COLO829 (cell line): ENCODE results near the gene NMNAT2.
"Not testable (repeated sequence)": the region's sequence is repeated elsewhere in the genome, so short reads cannot be mapped to it uniquely, and the experiment has no call there.

Source experiments
- DNase-seq: peaks from one replicate; pipeline ENCODE4 v3.0.0; 2012; ENCODE audit warnings: low spot score

The NMNAT2 gene

DNA sequence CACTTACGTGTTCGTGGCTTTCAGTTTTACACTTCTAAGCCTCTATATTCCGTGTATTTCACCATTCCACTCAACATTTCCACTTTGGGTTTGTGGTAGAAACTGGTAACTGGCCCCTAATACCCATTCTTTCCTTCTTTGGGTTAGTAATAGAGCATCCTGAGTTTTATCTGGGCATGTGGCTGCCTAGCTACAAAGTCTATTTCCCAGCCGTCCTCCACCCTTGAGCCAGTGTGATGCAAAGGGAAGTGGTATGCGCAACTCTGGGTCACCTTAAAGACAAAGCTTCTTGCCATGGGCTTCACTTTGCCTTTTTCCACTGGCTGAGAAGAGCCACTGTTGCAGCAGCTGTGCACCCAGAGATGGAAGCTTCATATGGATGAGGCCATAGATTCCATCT is 158.3 kb downstream of the NMNAT2 start:
- DNase-seq = no peak

DNA sequence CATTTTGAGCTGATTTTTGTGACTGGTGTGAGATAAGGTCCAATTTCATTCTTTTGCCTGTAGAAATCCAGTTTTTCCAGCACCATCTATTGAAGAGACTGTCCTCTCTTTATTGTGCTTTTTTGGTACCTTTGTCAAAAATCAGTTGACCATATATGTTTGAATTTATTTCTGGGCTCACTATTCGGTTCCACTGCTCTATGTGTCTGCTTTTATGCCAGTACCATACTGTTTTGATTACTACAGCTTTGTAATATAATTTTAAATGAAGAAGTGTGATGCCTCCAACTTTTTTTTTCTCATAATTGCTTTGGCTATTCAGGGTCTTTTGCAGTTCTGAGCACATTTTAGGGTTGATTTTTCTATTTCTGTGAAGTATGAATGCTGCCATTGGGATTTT is 163.1 kb downstream of the NMNAT2 start:
- DNase-seq = no peak

DNA sequence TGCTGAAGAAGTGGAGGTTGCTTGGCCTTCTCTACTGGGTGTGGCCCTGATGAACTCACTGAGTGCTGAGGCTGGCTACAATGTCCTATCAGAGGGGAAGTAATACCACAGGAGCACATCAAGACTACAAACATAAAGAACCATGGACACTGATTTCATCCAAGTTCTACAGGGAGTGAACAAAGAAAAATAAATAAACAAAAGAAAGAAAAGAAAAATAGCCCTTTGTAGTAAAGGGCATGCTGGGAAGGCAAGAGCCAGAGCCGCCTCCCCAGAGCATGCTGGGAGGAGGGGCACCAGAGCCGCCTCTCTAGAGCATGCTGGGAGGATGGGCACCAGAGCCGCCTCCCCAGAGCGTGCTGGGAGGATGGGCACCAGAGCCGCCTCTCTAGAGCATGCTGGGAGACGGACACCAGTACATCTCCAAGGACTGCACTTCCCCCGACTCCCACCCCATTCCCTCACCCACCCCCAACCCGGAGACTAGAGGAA is 166.2 kb downstream of the NMNAT2 start:
- DNase-seq = no peak

- no peak for DNase-seq
These were observed 166.8 kb downstream of the NMNAT2 start for GRCh38 chr1:183251101-183251958.

DNA sequence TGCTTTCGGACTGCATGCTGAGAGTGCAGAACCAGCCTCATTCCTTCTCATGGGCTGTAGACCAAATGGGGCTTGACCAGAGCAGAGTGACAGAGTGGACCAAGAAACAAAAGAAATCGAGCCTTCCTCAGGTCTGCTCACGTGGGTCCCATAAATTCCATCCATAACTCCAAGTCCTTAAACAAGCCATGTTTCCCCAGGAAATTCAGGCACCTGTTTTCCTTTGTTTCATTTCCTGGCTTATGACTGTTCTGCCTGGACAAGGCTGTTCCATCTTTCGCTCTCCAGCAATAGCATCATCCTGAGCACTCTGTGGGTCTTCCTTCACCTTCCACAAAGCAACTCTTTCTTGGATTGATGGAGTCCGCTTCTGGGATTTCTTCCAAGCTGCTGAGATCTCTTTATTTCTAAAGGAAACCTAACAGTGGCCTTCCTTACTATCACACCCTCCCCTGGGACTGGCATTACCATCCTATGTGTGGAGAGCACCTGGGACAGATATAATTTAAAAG is 168.2 kb downstream of the NMNAT2 start:
- no peak for DNase-seq

DNA sequence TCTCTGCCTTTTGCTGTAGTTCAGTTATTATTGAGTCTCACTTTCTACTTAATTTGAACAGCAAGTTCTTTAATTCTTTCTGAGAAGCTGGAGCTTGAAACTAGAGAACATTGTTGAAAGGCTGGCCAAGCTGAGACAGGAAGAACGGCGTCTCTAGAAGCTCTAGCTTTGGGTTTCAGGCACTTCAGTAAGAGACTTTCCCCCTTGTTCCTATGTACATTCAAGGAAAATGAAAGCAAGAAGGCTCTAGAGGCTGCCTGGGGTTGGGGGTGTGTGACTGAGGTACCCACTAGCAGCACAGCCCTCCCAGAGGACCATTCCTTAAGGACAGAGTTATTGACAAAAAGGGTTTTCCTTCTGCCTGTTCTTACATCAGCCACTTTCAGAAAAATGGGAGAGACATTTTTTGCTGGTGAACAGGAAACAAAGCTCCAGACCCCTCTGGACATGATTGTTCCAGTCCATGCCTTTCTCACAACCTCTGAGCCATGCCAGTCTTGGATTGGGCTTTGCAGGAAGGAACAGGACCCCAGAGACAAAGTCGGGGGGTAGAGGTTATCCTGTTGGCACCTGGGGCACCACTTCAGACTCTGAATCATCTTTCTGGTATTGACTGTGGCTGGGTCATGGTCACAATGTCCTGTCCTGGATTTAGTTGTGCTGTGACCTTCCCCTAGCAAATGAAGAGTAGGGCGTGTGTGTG is 169.0 kb downstream of the NMNAT2 start:
- no peak for DNase-seq

GRCh38 chr1:183247931-183248330 is 170.2 kb downstream of the NMNAT2 start:
- DNase-seq = no peak

DNA sequence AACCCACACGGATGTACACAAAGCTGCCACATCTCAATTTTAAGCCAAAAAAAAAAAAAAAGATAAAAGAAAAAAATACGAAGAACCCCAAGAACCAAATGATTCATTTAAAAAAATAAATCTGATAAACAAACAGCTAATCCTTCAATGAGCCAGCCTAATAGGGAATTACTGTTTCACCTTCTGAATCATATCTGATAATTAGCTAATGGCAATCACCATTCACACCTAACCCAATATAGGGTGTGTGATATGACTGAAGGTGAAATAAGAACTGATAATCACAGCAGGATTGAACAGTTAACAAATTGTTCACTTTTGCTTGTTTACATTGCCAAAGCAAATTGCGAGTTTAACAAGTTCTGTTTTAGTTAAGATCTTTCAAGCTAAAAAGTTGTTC is 170.7 kb downstream of the NMNAT2 start:
- DNase-seq = no peak

GRCh38 chr1:183247066-183247465 is 171.1 kb downstream of the NMNAT2 start:
- no peak for DNase-seq

GRCh38 chr1:183246436-183246835 is 171.7 kb downstream of the NMNAT2 start:
- DNase-seq = no peak

- no peak for DNase-seq
These were observed 172.8 kb downstream of the NMNAT2 start for GRCh38 chr1:183245357-183245756.

- no peak for DNase-seq
These were observed 173.7 kb downstream of the NMNAT2 start for GRCh38 chr1:183244466-183244865.

DNA sequence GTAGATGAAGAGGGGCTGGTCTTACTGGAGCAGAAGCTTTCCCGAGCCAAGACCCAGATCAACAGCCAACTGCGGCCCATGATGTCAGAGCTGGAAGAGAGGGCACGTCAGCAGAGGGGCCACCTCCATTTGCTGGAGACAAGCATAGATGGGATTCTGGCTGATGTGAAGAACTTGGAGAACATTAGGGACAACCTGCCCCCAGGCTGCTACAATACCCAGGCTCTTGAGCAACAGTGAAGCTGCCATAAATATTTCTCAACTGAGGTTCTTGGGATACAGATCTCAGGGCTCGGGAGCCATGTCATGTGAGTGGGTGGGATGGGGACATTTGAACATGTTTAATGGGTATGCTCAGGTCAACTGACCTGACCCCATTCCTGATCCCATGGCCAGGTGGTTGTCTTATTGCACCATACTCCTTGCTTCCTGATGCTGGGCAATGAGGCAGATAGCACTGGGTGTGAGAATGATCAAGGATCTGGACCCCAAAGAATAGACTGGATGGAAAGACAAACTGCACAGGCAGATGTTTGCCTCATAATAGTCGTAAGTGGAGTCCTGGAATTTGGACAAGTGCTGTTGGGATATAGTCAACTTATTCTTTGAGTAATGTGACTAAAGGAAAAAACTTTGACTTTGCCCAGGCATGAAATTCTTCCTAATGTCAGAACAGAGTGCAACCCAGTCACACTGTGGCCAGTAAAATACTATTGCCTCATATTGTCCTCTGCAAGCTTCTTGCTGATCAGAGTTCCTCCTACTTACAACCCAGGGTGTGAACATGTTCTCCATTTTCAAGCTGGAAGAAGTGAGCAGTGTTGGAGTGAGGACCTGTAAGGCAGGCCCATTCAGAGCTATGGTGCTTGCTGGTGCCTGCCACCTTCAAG is 174.8 kb downstream of the NMNAT2 start:
- DNase-seq = no peak

DNA sequence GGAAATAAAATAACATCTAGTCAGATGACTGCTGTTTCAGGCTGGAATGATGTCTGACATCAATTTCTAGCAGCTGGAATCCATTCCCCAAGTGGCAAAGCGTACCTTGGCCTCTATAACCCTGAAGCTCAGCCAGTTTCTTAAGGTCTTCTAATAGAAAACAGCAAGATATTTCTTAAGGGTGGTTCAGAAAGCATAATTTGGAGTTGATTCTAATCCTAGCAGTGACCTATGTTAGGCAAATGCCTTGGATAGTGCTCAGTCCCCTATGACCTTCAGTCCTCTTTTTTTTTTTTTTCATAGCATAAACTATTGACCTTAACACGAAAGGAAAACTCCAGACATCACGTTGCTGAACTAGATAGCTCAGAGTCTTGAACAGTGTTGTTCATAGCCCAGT is 175.6 kb downstream of the NMNAT2 start:
- no peak for DNase-seq

- DNase-seq = no peak
These were observed 176.7 kb downstream of the NMNAT2 start for GRCh38 chr1:183241471-183241870.

- DNase-seq = not testable (repeated sequence)
These were observed 177.3 kb downstream of the NMNAT2 start for GRCh38 chr1:183240853-183241252.

DNA sequence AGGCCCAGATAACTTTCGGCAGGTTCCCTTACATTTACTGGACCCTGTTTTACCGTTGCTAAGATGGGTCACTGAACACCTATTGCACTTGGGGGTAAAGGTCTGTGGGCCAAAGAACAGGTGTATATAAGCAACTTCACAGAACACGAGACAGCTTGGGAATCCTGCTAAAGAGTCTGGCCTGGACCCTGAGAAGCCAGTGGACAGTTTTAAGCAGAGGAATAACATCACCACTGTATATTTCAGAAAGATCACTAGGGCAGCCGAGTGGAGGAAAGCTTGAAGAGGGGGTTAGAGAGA is 177.7 kb downstream of the NMNAT2 start:
- DNase-seq = no peak

DNA sequence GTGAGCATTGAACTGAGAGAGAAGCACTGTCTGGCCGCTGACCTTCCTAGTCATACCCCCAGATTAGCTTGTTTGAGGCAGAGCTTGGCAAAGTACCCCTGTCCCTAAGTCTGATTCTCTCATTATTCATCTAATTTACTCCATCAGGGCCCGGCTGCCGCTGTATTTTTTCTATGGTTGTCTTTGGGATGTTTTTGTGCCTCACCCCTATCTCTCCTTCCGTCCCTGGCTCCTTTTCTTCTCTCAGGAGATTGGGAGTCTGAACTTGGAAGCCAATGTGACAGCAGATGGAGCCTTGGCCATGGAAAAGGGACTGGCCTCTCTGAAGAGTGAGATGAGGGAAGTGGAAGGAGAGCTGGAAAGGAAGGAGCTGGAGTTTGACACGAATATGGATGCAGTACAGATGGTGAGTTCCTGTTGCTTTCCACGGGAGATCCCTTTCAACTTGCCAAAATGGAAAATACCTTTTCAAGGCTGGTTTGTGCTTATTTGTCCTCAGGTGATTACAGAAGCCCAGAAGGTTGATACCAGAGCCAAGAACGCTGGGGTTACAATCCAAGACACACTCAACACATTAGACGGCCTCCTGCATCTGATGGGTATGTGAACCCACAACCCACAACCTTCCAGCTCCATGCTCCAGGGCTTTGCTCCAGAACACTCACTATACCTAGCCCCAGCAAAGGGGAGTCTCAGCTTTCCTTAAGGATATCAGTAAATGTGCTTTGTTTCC is 178.2 kb downstream of the NMNAT2 start:
- no peak for DNase-seq

DNA sequence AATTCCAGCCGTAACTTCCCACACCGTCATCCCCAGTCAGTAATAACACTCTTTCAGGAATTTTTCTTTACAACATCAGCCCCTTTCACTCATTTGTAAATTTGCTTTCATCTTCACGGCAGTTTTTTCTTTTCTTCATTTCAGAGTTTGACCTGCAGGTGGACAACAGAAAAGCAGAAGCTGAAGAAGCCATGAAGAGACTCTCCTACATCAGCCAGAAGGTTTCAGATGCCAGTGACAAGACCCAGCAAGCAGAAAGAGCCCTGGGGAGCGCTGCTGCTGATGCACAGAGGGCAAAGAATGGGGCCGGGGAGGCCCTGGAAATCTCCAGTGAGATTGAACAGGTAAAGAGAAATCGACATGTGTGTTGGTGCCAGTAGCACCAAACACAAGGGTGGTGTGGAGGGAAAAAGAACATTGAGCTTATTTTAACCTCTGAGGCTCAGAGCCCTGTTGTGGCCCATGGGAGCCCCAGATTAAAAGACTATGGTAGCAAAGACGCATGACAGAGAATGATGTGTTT is 178.9 kb downstream of the NMNAT2 start:
- DNase-seq = no peak

DNA sequence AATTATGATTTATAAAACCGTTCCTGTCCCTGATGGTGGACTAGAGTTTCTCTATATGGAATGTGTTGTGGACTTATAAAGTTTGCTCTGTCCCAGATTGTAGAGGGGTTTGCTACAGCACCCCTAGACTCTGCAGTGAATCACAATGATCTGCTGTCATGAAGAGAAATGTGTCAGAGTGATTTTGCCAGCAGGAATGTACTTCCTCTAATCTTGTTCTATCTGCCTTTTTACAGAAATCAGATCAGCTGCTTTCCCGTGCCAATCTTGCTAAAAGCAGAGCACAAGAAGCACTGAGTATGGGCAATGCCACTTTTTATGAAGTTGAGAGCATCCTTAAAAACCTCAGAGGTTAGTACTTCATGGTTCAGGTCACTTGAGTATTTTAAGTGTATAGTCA is 180.1 kb downstream of the NMNAT2 start:
- no peak for DNase-seq

DNA sequence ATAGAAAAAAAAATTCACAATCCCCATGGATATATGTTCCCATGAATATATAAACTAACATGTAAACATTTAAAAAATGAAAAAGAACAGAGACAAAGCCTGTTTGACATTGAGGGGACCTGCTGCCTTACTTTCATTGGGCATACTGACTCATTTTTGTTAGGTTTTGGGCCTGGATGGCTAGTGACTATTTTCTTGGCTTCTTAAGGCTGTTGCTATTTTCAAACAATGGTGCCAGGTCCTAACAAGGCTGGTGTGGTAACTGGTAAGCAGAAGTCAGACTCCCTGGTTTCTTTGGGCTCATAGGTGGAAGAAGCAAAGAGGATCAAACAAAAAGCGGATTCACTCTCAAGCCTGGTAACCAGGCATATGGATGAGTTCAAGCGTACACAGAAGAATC is 181.1 kb downstream of the NMNAT2 start:
- DNase-seq = no peak
